Transverse colon (tissue), 4 donors: Measurements from ENCODE around the gene MAB21L3.

Source experiments
- EP300 ChIP-seq: sonication (generic); formaldehyde crosslinking; IDR thresholded peaks from one replicate; pipeline ENCODE4 v1.6.1; 2017; ENCODE audit warnings: antibody characterized with exemption, low read depth
- POLR2AphosphoS5 ChIP-seq, 3 donors: sonication (generic); formaldehyde crosslinking; IDR thresholded peaks; one replicate each; pipeline ENCODE4 v1.6.1; 2016; ENCODE audit warnings: antibody characterized with exemption in 3 of 3
- TF ChIP-seq, protein P1 (sequence below), 5 experiments: fragments of 200-600 bp in 3 of 5; fragments of 450-650 bp in 2 of 5; sonication (generic) in 3 of 5; IDR thresholded peaks; 1 replicate in 2 of 5; 2 replicates in 3 of 5; pipeline ENCODE4 v1.5.1; 2016 to 2017; ENCODE audit warnings: antibody characterized with exemption in 5 of 5, inconsistent platforms in 3 of 5, mild to moderate bottlenecking in 2 of 5, moderate library complexity in 1 of 5

DNA sequence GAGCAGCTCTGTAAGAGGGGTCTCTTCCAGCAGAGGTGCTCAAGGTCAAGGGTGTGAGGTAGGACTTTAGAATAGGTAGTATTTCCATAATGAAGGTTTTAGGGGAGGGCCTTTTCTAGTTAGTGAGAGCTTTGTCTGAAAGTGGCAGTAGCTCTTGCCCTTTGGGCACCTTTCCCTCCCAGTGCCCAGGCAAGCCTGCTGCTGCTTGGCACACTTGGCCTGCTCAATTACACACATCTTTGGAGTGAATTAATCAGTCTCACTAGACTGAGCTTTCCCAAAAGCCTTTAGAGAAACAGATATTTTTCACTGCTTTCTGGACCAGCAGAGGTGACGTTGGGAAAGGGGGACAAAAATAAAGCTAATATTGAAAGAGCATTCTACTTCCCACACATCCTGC is 48.0 kb downstream of the MAB21L3 start:
- TF ChIP-seq, protein P1, sequence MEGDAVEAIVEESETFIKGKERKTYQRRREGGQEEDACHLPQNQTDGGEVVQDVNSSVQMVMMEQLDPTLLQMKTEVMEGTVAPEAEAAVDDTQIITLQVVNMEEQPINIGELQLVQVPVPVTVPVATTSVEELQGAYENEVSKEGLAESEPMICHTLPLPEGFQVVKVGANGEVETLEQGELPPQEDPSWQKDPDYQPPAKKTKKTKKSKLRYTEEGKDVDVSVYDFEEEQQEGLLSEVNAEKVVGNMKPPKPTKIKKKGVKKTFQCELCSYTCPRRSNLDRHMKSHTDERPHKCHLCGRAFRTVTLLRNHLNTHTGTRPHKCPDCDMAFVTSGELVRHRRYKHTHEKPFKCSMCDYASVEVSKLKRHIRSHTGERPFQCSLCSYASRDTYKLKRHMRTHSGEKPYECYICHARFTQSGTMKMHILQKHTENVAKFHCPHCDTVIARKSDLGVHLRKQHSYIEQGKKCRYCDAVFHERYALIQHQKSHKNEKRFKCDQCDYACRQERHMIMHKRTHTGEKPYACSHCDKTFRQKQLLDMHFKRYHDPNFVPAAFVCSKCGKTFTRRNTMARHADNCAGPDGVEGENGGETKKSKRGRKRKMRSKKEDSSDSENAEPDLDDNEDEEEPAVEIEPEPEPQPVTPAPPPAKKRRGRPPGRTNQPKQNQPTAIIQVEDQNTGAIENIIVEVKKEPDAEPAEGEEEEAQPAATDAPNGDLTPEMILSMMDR (IDR thresholded peaks at IDR 0.05), result no peak
- TF ChIP-seq POLR2AphosphoS5 (IDR thresholded peaks at IDR 0.05) (no peak), EP300 (no peak)
